ENCODE results near the gene PWWP2A.
A peak's percentile ranks its signal among the peaks of the same experiment; 100 is the strongest.

PWWP2A gene

GRCh38 chr5:160166069-160166972 is 47.1 kb upstream of the PWWP2A start:
- TF ChIP-seq USF1 (IDR thresholded peaks at IDR 0.05) (no peak), MAX (IDR thresholded peaks at IDR 0.05) (no peak), CREB1 (IDR thresholded peaks at IDR 0.05; ENCODE audit: low read depth) (no peak), CEBPB (IDR thresholded peaks at IDR 0.05) (no peak), NFIC (IDR thresholded peaks at IDR 0.05) (no peak), YY1 (IDR thresholded peaks at IDR 0.05; ENCODE audit: low read depth) (no peak), TAF1 (IDR thresholded peaks at IDR 0.05; ENCODE audit: low read depth) (no peak), TCF12 (IDR thresholded peaks at IDR 0.05; ENCODE audit: low read depth) (no peak), ZBTB7A (IDR thresholded peaks at IDR 0.05; ENCODE audit: low read depth) (no peak), EGR1 (IDR thresholded peaks at IDR 0.05) (no peak)

- TF ChIP-seq EGR1 (IDR thresholded peaks at IDR 0.05): no peak
- TF ChIP-seq EP300 (IDR thresholded peaks at IDR 0.05; ENCODE audit: borderline replicate concordance): peak; percentile 69; the same call in 1 of the 2 replicates
- 0 out of 2 replicates have a peak, but pooled peaks have one; percentile 29 for TF ChIP-seq FOXM1 (IDR thresholded peaks at IDR 0.05; ENCODE audit: borderline replicate concordance, low read depth)
- no peak for TF ChIP-seq YY1 (IDR thresholded peaks at IDR 0.05; ENCODE audit: low read depth)
- no peak for TF ChIP-seq CEBPB (IDR thresholded peaks at IDR 0.05)
- TF ChIP-seq TCF12 (IDR thresholded peaks at IDR 0.05; ENCODE audit: low read depth): peak; percentile 79
- no peak for TF ChIP-seq ZBTB7A (IDR thresholded peaks at IDR 0.05; ENCODE audit: low read depth)
- TF ChIP-seq USF1 (IDR thresholded peaks at IDR 0.05): peak; percentile 78
- TF ChIP-seq TEAD4 (IDR thresholded peaks at IDR 0.05): peak; percentile 86
- TF ChIP-seq TAF1 (IDR thresholded peaks at IDR 0.05; ENCODE audit: low read depth): 0 out of 2 replicates have a peak, but pooled peaks have one; percentile 8
- peak; percentile 98 for TF ChIP-seq NFIC (IDR thresholded peaks at IDR 0.05)
- TF ChIP-seq REST (IDR thresholded peaks at IDR 0.05; ENCODE audit: low read depth): no peak
- TF ChIP-seq RAD21 (IDR thresholded peaks at IDR 0.05; ENCODE audit: low read depth): no peak
- TF ChIP-seq MAX (IDR thresholded peaks at IDR 0.05): peak; percentile 83
- no peak for TF ChIP-seq CREB1 (IDR thresholded peaks at IDR 0.05; ENCODE audit: low read depth)
Observed at GRCh38 chr5:160165137-160166068, 46.2 kb upstream of the PWWP2A start.

- TF ChIP-seq MAX (IDR thresholded peaks at IDR 0.05): no peak
Observed at GRCh38 chr5:160162910-160163309, 43.7 kb upstream of the PWWP2A start.

GRCh38 chr5:160161626-160162025 is 42.4 kb upstream of the PWWP2A start:
- TF ChIP-seq EGR1 (IDR thresholded peaks at IDR 0.05): no peak
- TF ChIP-seq USF1 (IDR thresholded peaks at IDR 0.05): no peak
- no peak for TF ChIP-seq CEBPB (IDR thresholded peaks at IDR 0.05)
- TF ChIP-seq TCF12 (IDR thresholded peaks at IDR 0.05; ENCODE audit: low read depth): no peak
- no peak for TF ChIP-seq TEAD4 (IDR thresholded peaks at IDR 0.05)
- no peak for TF ChIP-seq REST (IDR thresholded peaks at IDR 0.05; ENCODE audit: low read depth)
- no peak for TF ChIP-seq CREB1 (IDR thresholded peaks at IDR 0.05; ENCODE audit: low read depth)
- no peak for TF ChIP-seq EP300 (IDR thresholded peaks at IDR 0.05; ENCODE audit: borderline replicate concordance)
- no peak for TF ChIP-seq MAX (IDR thresholded peaks at IDR 0.05)
- no peak for TF ChIP-seq ZBTB7A (IDR thresholded peaks at IDR 0.05; ENCODE audit: low read depth)
- TF ChIP-seq RAD21 (IDR thresholded peaks at IDR 0.05; ENCODE audit: low read depth): no peak
- TF ChIP-seq FOXM1 (IDR thresholded peaks at IDR 0.05; ENCODE audit: borderline replicate concordance, low read depth): no peak
- TF ChIP-seq TAF1 (IDR thresholded peaks at IDR 0.05; ENCODE audit: low read depth): no peak
- no peak for TF ChIP-seq NFIC (IDR thresholded peaks at IDR 0.05)
- TF ChIP-seq YY1 (IDR thresholded peaks at IDR 0.05; ENCODE audit: low read depth): no peak

All from Ishikawa (cell line).